Eye (tissue), 1 donor: ENCODE data around the gene ZDHHC22.
A peak's percentile ranks its signal among the peaks of the same experiment; 100 is the strongest.
"Not testable (repeated sequence)": the region's sequence is repeated elsewhere in the genome, so short reads cannot be mapped to it uniquely, and the experiment has no call there.

Source experiments
- DNase-seq: peaks from one replicate; pipeline ENCODE4 v3.0.0-alpha.2; 2015

The ZDHHC22 gene

GRCh38 chr14:77141214-77142004 lies at the start of gene ZDHHC22:
Gene ZDHHC22 (minus strand): TSS chr14:77141791. CDS start chr14:77139738, 2,053 bp downstream.
- DNase-seq, result peak; percentile 87

- no peak for DNase-seq
These were observed 49.4 kb upstream of the ZDHHC22 start for GRCh38 chr14:77190977-77191376.

- no peak for DNase-seq
These were observed 47.9 kb upstream of the ZDHHC22 start for GRCh38 chr14:77189479-77189878.

- no peak for DNase-seq
These were observed 46.0 kb upstream of the ZDHHC22 start for GRCh38 chr14:77187649-77188012.

- peak; percentile 39 for DNase-seq
These were observed 45.5 kb upstream of the ZDHHC22 start for GRCh38 chr14:77186911-77187648.

- DNase-seq, result no peak
These were observed 43.5 kb upstream of the ZDHHC22 start for GRCh38 chr14:77185093-77185465.

GRCh38 chr14:77184396-77185092 lies 43.0 kb upstream of the ZDHHC22 start:
- no peak for DNase-seq

GRCh38 chr14:77183896-77184295 lies 42.3 kb upstream of the ZDHHC22 start:
- DNase-seq, result no peak

- peak; percentile 93 for DNase-seq
These were observed 40.2 kb upstream of the ZDHHC22 start, which contains the start of gene TMEM63C for GRCh38 chr14:77181603-77182437. Gene TMEM63C (plus strand): TSS chr14:77181798. CDS start chr14:77218814, 37,016 bp downstream.

- DNase-seq, result no peak
These were observed 39.4 kb upstream of the ZDHHC22 start for GRCh38 chr14:77180726-77181602.

GRCh38 chr14:77178656-77179055 lies 37.1 kb upstream of the ZDHHC22 start:
- DNase-seq, result no peak

GRCh38 chr14:77177702-77178101 lies 36.1 kb upstream of the ZDHHC22 start:
- DNase-seq, result no peak

- DNase-seq, result no peak
These were observed 34.3 kb upstream of the ZDHHC22 start for GRCh38 chr14:77175843-77176242.

GRCh38 chr14:77173911-77174617 lies 32.5 kb upstream of the ZDHHC22 start:
- not testable (repeated sequence) for DNase-seq

GRCh38 chr14:77172916-77173315 lies 31.3 kb upstream of the ZDHHC22 start:
- DNase-seq, result no peak

- no peak for DNase-seq
These were observed 28.5 kb upstream of the ZDHHC22 start for GRCh38 chr14:77170045-77170444.

GRCh38 chr14:77161011-77161410 lies 19.4 kb upstream of the ZDHHC22 start:
- no peak for DNase-seq

GRCh38 chr14:77158882-77159255 lies 17.3 kb upstream of the ZDHHC22 start:
- no peak for DNase-seq

GRCh38 chr14:77158175-77158881 lies 16.7 kb upstream of the ZDHHC22 start:
- peak; percentile 89 for DNase-seq

GRCh38 chr14:77157740-77158139 lies 16.1 kb upstream of the ZDHHC22 start:
- DNase-seq, result peak; percentile 58
